Activated naive CD4-positive, alpha-beta T cell treated with anti-CD3 and anti-CD28 coated beads for 36 hours (primary cell): ENCODE data around the gene DDIT4L. TPM values are rescaled to one million over a fixed set of nuclear protein-coding genes. Genes with fewer than 3 reads are reported as not detected.
"Not testable (repeated sequence)": the region's sequence is repeated elsewhere in the genome, so short reads cannot be mapped to it uniquely, and the experiment has no call there.

Source experiments
- CTCF ChIA-PET: fragments of 350-600 bp; sonication (Branson Sonifier 250); formaldehyde crosslinking; loops from one replicate; lab custom pipeline; 2021; ENCODE audit warnings: antibody characterized with exemption; lab: Charles Lee
- DNase-seq: peaks from one replicate; pipeline ENCODE4 v3.0.0-alpha.2; 2020
- H3K27ac Mint-ChIP-seq: one replicate; pipeline ENCODE4 v1.8.0; 2021; ENCODE audit warnings: mild to moderate bottlenecking, mixed read lengths
- H3K27me3 Mint-ChIP-seq: one replicate; pipeline ENCODE4 v1.8.0; 2021; ENCODE audit warnings: low read depth, mixed read lengths
- H3K36me3 Mint-ChIP-seq: one replicate; pipeline ENCODE4 v1.8.0; 2021; ENCODE audit warnings: low read depth, mixed read lengths
- H3K4me1 Mint-ChIP-seq: one replicate; pipeline ENCODE4 v1.8.0; 2021; ENCODE audit warnings: low read depth, mixed read lengths
- H3K4me3 Mint-ChIP-seq: one replicate; pipeline ENCODE4 v1.8.0; 2021; ENCODE audit warnings: mild to moderate bottlenecking, moderate library complexity, mixed read lengths
- H3K9me3 Mint-ChIP-seq: one replicate; pipeline ENCODE4 v1.8.0; 2021; ENCODE audit warnings: mixed read lengths
- intact Hi-C: fragments of 100-400 bp; cut with micrococcal nuclease; formaldehyde crosslinking; loops from one replicate; pipeline ENCODE4 v1.15.1; 2023
- total RNA-seq, 2 experiments: library from RNA; stranded (reverse); gene quantifications; one replicate each; pipeline ENCODE4 v1.2.3, GENCODE V29; 2021

The DDIT4L gene
- total RNA-seq, 2 experiments from 2014 or later = 0.49 to 0.64 TPM

DNA sequence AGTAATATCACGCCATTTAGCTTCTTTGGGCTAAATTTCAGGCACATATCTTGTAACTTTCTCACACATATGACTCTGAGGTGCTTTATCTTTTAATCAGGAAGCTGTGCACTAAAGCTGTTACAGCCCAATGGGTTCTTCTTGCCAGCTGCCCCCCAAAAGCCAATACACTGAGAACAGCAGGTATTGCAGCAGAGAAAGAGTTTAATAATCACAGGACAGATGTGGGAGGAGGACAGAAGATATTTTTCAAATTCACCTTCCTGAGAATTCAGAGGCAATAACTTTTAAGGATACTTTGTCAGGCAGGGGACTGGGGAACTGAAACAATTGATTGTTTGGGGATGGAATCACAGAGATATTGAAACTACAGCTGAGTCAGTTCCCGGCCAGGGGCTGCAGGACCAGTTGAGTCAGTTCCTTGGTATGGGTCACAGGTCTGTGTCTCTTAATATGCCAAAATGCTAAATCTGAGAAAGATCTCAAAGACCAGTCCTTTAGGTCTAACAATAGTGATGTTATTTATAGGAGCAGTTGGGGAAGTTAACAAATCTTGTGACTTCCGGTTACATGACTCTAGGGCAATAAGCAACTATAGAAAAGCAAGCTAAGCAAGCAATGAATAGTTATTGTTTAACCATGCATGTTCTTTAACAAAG is 28.1 kb downstream of the DDIT4L start:
- peaks cover 1% of the 10 kb centered on the region for H3K27me3 Mint-ChIP-seq
- CTCF ChIA-PET = no interaction called here
- H3K27ac Mint-ChIP-seq = no peak overlapping the region

DNA sequence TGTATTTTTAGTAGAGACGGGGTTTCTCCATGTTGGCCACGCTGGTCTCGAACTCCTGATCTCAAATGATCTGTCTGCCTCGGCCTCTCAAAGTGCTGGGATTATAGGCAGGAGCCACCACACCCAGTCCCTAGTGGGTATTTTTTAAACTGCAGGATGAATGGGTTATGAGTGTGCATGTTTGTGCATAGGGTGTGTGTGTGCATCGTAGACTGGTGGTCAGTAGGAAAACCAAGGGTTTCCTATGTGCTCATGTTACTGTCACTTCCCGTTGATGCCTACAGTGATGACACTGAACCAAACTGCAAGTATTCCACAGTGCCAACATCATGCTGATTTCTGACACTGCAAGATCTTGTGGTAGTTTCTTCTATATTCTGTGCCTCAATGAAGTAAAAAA is 41.1 kb downstream of the DDIT4L start:
- no peak for DNase-seq
- Mint-ChIP-seq H3K27ac (no peak overlapping the region), H3K36me3 (no peaks in the 10 kb centered on the region), H3K4me3 (no peak overlapping the region), H3K4me1 (no peaks in the 10 kb centered on the region), H3K9me3 (peaks cover 2% of the 10 kb centered on the region), H3K27me3 (peaks cover 2% of the 10 kb centered on the region)
- intact Hi-C loops = no loop called here
- CTCF ChIA-PET = no interaction called here

More for the DNA sequence above, 28.1 kb downstream of the DDIT4L start:
- no peak overlapping the region for H3K4me3 Mint-ChIP-seq
- H3K4me1 Mint-ChIP-seq = no peaks in the 10 kb centered on the region
- intact Hi-C loops = no loop called here
- no peak for DNase-seq
- H3K9me3 Mint-ChIP-seq = peaks cover 12% of the 10 kb centered on the region
- H3K36me3 Mint-ChIP-seq = no peaks in the 10 kb centered on the region

DNA sequence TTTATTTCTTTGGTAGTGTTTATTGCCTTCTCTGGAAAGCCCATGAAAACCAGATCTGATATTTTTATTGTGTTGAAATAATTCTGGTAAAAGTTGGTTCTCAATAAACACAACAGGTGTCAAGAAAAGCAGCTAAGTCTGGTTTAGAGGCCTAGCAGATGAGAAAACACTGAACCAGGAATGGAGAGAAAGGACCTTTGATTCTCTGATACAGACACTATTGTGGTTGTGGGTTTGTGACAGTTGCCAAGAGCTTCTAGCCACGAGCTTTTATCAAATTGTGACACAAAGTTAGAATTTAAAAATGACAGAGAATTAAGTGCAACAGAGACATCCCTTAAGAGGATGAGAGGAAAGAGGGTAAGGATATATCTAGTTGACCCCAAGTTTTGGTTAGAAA is 42.6 kb downstream of the DDIT4L start:
- Mint-ChIP-seq H3K4me3 (no peak overlapping the region), H3K9me3 (no peaks in the 10 kb centered on the region), H3K4me1 (no peaks in the 10 kb centered on the region), H3K36me3 (no peaks in the 10 kb centered on the region), H3K27ac (no peak overlapping the region), H3K27me3 (no peaks in the 10 kb centered on the region)
- intact Hi-C loops = no loop called here
- DNase-seq = no peak
- CTCF ChIA-PET = no interaction called here

DNA sequence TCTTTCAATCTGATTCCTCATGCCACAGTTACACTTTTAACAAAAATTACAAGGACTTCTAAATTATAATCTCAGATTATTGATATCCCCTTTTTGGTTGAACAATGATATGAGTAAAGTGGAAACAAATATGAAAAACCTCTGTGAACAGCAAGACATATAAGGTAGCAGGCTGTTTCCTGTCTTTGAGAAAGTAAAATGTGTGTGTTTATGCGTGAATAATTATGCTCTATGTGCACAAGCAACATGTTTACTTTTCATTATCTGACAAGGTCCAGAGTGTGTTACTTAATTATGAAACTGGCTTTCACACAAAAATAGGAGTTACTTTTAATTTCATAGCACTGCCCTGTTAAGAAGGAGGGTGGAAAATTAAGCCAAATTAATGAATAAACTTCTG is 43.1 kb downstream of the DDIT4L start:
- H3K9me3 Mint-ChIP-seq = no peaks in the 10 kb centered on the region
- intact Hi-C loops = no loop called here
- no peak overlapping the region for H3K27ac Mint-ChIP-seq
- no peak overlapping the region for H3K4me3 Mint-ChIP-seq
- no peaks in the 10 kb centered on the region for H3K4me1 Mint-ChIP-seq
- no peak for DNase-seq
- CTCF ChIA-PET = no interaction called here
- no peaks in the 10 kb centered on the region for H3K36me3 Mint-ChIP-seq
- H3K27me3 Mint-ChIP-seq = no peaks in the 10 kb centered on the region

DNA sequence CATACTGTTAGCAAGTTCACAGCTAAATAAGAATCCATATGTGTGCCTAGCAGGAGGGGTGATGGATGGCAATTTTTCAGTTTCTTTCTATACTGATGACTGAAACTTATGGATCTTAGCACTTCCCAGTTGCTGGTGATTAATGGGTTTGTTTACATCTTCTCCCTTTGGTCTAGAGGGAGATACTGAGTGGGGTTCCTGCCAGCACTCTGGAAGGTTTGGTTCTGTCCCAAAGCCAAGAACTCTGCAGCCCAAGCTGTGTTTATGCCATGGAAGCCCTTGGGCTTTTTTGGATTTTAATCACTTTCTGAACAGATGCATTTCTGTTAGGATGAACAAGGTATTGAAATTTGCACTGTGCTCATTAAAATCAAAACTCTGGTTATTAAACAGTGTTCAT is 43.5 kb downstream of the DDIT4L start:
- peaks cover 2% of the 10 kb centered on the region for H3K27me3 Mint-ChIP-seq
- CTCF ChIA-PET = no interaction called here
- H3K36me3 Mint-ChIP-seq = no peaks in the 10 kb centered on the region
- H3K27ac Mint-ChIP-seq = no peak overlapping the region
- DNase-seq = no peak
- no peaks in the 10 kb centered on the region for H3K9me3 Mint-ChIP-seq
- H3K4me1 Mint-ChIP-seq = no peaks in the 10 kb centered on the region
- intact Hi-C loops = no loop called here
- H3K4me3 Mint-ChIP-seq = no peak overlapping the region

DNA sequence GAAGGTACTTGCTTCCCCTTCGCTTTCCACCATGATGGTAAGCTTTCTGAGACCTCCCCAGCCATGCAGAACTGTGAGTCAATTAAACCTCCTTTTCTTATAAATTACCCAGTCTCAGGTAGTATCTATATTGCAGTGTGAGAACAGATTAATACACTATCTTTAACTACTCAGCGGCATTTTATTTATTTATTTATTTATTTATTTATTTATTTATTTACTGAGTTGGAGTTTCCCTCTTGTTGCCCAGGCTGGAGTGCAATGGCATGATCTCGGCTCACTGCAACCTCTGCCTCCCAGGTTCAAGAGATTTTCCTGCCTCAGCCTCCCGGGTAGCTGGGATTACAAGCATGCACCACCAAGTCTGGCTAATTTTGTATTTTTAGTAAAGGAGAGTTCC is 52.9 kb downstream of the DDIT4L start:
- H3K9me3 Mint-ChIP-seq, H3K4me1 Mint-ChIP-seq, intact Hi-C loops, H3K27ac Mint-ChIP-seq, DNase-seq, H3K4me3 Mint-ChIP-seq, CTCF ChIA-PET, H3K27me3 Mint-ChIP-seq, H3K36me3 Mint-ChIP-seq: not testable (repeated sequence)

Other genes starting within 250 kb of the DDIT4L start
- 10 to 100 TPM; 34.6 to 35.7 TPM for gene DNAJB14, start 243.8 kb downstream of the DDIT4L start, total RNA-seq
- gene H2AZ1, start 240.2 kb downstream of the DDIT4L start, total RNA-seq = 1,000 to 10,000 TPM; 1,022 to 1,060 TPM